ENCODE data around the gene FSTL4.

DNA sequence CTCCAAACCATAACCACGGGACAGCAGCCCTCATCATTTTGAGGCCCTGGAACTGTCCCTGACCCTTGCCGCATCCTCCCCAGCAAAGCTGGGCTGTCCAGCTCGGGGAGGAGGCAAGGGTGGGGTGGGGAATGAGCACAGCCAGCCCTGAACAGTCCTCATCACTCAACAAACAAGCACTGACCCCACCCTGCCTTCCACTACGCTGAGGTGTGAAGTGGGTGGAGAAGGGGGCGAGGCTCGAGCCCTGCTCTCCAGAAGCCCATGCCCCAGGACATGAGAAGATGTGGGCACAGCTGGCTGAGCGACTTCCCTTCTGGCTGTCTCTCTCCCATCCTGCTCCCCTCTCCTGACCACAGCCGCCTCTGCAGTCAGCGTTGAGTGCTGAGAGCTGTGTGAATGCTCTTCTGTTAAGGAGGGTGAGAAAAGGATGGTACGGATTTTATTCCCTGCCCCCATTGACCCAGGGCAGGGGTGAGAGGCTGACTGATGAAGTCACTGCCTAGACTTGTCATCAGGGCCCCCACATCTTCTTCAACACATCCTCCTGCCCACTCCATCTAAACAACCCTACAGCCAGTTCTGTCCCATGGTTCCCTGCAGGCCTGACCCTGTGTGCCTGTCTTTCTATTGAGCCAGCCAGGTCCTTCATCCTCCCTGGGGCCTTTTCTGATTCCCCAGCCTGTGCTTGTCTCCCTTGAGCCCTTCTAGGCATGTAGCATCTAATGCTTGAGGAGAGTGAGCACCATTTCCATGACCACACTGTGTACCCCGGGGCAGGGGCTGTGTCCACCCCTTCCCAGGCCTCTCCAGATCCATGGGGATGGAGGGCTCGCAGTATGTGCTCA, 276.0 kb downstream of the FSTL4 start:
- TF ChIP-seq, protein P1, sequence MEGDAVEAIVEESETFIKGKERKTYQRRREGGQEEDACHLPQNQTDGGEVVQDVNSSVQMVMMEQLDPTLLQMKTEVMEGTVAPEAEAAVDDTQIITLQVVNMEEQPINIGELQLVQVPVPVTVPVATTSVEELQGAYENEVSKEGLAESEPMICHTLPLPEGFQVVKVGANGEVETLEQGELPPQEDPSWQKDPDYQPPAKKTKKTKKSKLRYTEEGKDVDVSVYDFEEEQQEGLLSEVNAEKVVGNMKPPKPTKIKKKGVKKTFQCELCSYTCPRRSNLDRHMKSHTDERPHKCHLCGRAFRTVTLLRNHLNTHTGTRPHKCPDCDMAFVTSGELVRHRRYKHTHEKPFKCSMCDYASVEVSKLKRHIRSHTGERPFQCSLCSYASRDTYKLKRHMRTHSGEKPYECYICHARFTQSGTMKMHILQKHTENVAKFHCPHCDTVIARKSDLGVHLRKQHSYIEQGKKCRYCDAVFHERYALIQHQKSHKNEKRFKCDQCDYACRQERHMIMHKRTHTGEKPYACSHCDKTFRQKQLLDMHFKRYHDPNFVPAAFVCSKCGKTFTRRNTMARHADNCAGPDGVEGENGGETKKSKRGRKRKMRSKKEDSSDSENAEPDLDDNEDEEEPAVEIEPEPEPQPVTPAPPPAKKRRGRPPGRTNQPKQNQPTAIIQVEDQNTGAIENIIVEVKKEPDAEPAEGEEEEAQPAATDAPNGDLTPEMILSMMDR (IDR thresholded peaks at IDR 0.05): no peak
- no peak for TF ChIP-seq POLR2A (IDR thresholded peaks at IDR 0.05)
- no peak for TF ChIP-seq POLR2AphosphoS5 (IDR thresholded peaks at IDR 0.05)

Measured in transverse colon (tissue), 4 donors.